ENCODE results near the gene PATJ. TPM values are rescaled to one million over a fixed set of nuclear protein-coding genes. Genes with fewer than 3 reads are reported as not detected.

The PATJ gene
- total RNA-seq, 1 donor from 2014 or later = 131 TPM

- ATAC-seq (ENCODE audit: poor library complexity) (no peak), DNase-seq (no peak)
- intact Hi-C loops (cut with DNase I) = no loop called here
Observed at GRCh38 chr1:62011006-62011405, 268.7 kb downstream of the PATJ start.

GRCh38 chr1:62012095-62012494 is 269.8 kb downstream of the PATJ start:
- intact Hi-C loops (cut with DNase I) = no loop called here
- DNase-seq = no peak
- no peak for ATAC-seq (ENCODE audit: poor library complexity)

GRCh38 chr1:62012836-62013235 is 270.6 kb downstream of the PATJ start:
- intact Hi-C loops (cut with DNase I) = no loop called here
- ATAC-seq (ENCODE audit: poor library complexity) = peak; percentile 80
- DNase-seq = peak; percentile 55

GRCh38 chr1:62013264-62013663 is 271.0 kb downstream of the PATJ start:
- intact Hi-C loops (cut with DNase I) = no loop called here
- ATAC-seq (ENCODE audit: poor library complexity) (peak; percentile 28), DNase-seq (no peak)

- intact Hi-C loops (cut with DNase I) = no loop called here
- no peak for DNase-seq
- ATAC-seq (ENCODE audit: poor library complexity) = no peak
Observed at GRCh38 chr1:62022382-62022983, 280.2 kb downstream of the PATJ start.

- ATAC-seq (ENCODE audit: poor library complexity) (peak; percentile 58), DNase-seq (no peak)
- intact Hi-C loops (cut with DNase I) = no loop called here
Observed at GRCh38 chr1:62024690-62025089, 282.4 kb downstream of the PATJ start.

- DNase-seq = no peak
- intact Hi-C loops (cut with DNase I) = no loop called here
- ATAC-seq (ENCODE audit: poor library complexity) = no peak
Observed at GRCh38 chr1:62025154-62025553, 282.9 kb downstream of the PATJ start.

GRCh38 chr1:62025892-62026291 is 283.6 kb downstream of the PATJ start:
- intact Hi-C loops (cut with DNase I) = no loop called here
- no peak for ATAC-seq (ENCODE audit: poor library complexity)
- DNase-seq = no peak

- intact Hi-C loops (cut with DNase I) = no loop called here
- no peak for DNase-seq
- ATAC-seq (ENCODE audit: poor library complexity) = no peak
Observed at GRCh38 chr1:62029704-62030103, 287.4 kb downstream of the PATJ start.

- DNase-seq = no peak
Observed at GRCh38 chr1:62034790-62035189, 292.5 kb downstream of the PATJ start.

GRCh38 chr1:62037274-62037673 is 295.0 kb downstream of the PATJ start:
- ATAC-seq (ENCODE audit: poor library complexity) (no peak), DNase-seq (no peak)
- intact Hi-C loops (cut with DNase I) = no loop called here

More at GRCh38 chr1:62034790-62035189, 292.5 kb downstream of the PATJ start:
- intact Hi-C loops (cut with DNase I) = no loop called here
- peak; percentile 48 for ATAC-seq (ENCODE audit: poor library complexity)

GRCh38 chr1:62038594-62039284 is 296.5 kb downstream of the PATJ start:
- no peak for ATAC-seq (ENCODE audit: poor library complexity)
- no peak for DNase-seq
- intact Hi-C loops (cut with DNase I) = no loop called here

- DNase-seq (no peak), ATAC-seq (ENCODE audit: poor library complexity) (no peak)
- intact Hi-C loops (cut with DNase I) = no loop called here
Observed at GRCh38 chr1:62040450-62040849, 298.2 kb downstream of the PATJ start.

- intact Hi-C loops (cut with DNase I) = no loop called here
- ATAC-seq (ENCODE audit: poor library complexity) = no peak
- DNase-seq = no peak
Observed at GRCh38 chr1:62040973-62041372, 298.7 kb downstream of the PATJ start.

- DNase-seq (no peak), ATAC-seq (ENCODE audit: poor library complexity) (no peak)
- intact Hi-C loops (cut with DNase I) = no loop called here
Observed at GRCh38 chr1:62043154-62043553, 300.9 kb downstream of the PATJ start.

GRCh38 chr1:62045574-62045973 is 303.3 kb downstream of the PATJ start:
- ATAC-seq (ENCODE audit: poor library complexity) (peak; percentile 47), DNase-seq (no peak)
- intact Hi-C loops (cut with DNase I) = no loop called here

- intact Hi-C loops (cut with DNase I) = no loop called here
- DNase-seq = no peak
- no peak for ATAC-seq (ENCODE audit: poor library complexity)
Observed at GRCh38 chr1:62046927-62047326, 304.6 kb downstream of the PATJ start.

- intact Hi-C loops (cut with DNase I) = no loop called here
- ATAC-seq (ENCODE audit: poor library complexity) = peak; percentile 10
Observed at GRCh38 chr1:62050165-62050564, 307.9 kb downstream of the PATJ start.

GRCh38 chr1:62052946-62053345 is 310.7 kb downstream of the PATJ start:
- ATAC-seq (ENCODE audit: poor library complexity) = no peak
- intact Hi-C loops (cut with DNase I) = no loop called here
- DNase-seq = no peak

More at GRCh38 chr1:62050165-62050564, 307.9 kb downstream of the PATJ start:
- no peak for DNase-seq

- DNase-seq (no peak), ATAC-seq (ENCODE audit: poor library complexity) (peak; percentile 67)
- intact Hi-C loops (cut with DNase I) = no loop called here
Observed at GRCh38 chr1:62054188-62054587, 311.9 kb downstream of the PATJ start.

GRCh38 chr1:62057230-62057629 is 314.9 kb downstream of the PATJ start:
- DNase-seq = no peak
- intact Hi-C loops (cut with DNase I) = no loop called here
- no peak for ATAC-seq (ENCODE audit: poor library complexity)
